ENCODE measurements around the gene FAM53A. TPM values are rescaled to one million over a fixed set of nuclear protein-coding genes. Genes with fewer than 3 reads are reported as not detected.
A peak's percentile ranks its signal among the peaks of the same experiment; 100 is the strongest.

FAM53A gene
- total and polyA plus RNA-seq, 2 donors (not counting 1 experiment from before 2014, with no cell fraction given) = 0.65 to 0.99 TPM

- no peak overlapping the region for H3K27ac ChIP-seq (ENCODE audit: insufficient read depth, low read length)
- no peak for DNase-seq (ENCODE audit: low read depth in 2 of 2)
- H3K4me3 ChIP-seq (replicated peaks in 1 of 4; ENCODE audit: control extremely low read depth in 1 of 4, insufficient read depth in 1 of 4, low read depth in 3 of 4, low read length in 4 of 4) = no peak overlapping the region
- no peaks in the 10 kb centered on the region for H4K20me1 ChIP-seq (ENCODE audit: control insufficient read depth, extremely low read depth, insufficient read depth, low read length)
- H2AFZ ChIP-seq (ENCODE audit: low read length) = no peak overlapping the region
- no peak overlapping the region for H3K9ac ChIP-seq (ENCODE audit: insufficient read depth, low read length)
- no peaks in the 10 kb centered on the region for H3K79me2 ChIP-seq (ENCODE audit: control insufficient read depth, insufficient read depth, low read length)
- no peaks in the 10 kb centered on the region for H3K4me1 ChIP-seq (ENCODE audit: control insufficient read depth, extremely low read depth, insufficient read depth, low read length)
- no peaks in the 10 kb centered on the region for H3K27me3 ChIP-seq (ENCODE audit: control insufficient read depth, insufficient read depth, low read length)
- TF ChIP-seq CTCF (conservative IDR thresholded peaks at IDR 0.05 in 1 of 2, IDR thresholded peaks at IDR 0.05 in 1 of 2; ENCODE audit: low read depth in 1 of 2, low read length in 2 of 2) = no peak
- TF ChIP-seq EZH2 (IDR thresholded peaks at IDR 0.05; ENCODE audit: low read length, missing control alignments) = no peak
- H3K4me2 ChIP-seq (ENCODE audit: extremely low read depth, insufficient read depth, low read length) = no peak overlapping the region
- peaks cover 21% of the 10 kb centered on the region for H3K36me3 ChIP-seq (ENCODE audit: control insufficient read depth, insufficient read depth, low read length)
- no peaks in the 10 kb centered on the region for H3K9me3 ChIP-seq (ENCODE audit: control insufficient read depth, insufficient read depth, low read depth, low read length)
Observed at GRCh38 chr4:1690698-1691097, 6.6 kb upstream of the FAM53A start.

GRCh38 chr4:1686440-1687036 lies 2.4 kb upstream of the FAM53A start:
- Histone ChIP-seq H2AFZ (ENCODE audit: low read length) (no peak overlapping the region), H3K36me3 (ENCODE audit: control insufficient read depth, insufficient read depth, low read length) (peaks cover 6% of the 10 kb centered on the region), H3K79me2 (ENCODE audit: control insufficient read depth, insufficient read depth, low read length) (no peaks in the 10 kb centered on the region), H3K9ac (ENCODE audit: insufficient read depth, low read length) (no peak overlapping the region), H3K4me2 (ENCODE audit: extremely low read depth, insufficient read depth, low read length) (no peak overlapping the region), H4K20me1 (ENCODE audit: control insufficient read depth, extremely low read depth, insufficient read depth, low read length) (no peaks in the 10 kb centered on the region), H3K27ac (ENCODE audit: insufficient read depth, low read length) (no peak overlapping the region), H3K4me1 (ENCODE audit: control insufficient read depth, extremely low read depth, insufficient read depth, low read length) (peaks cover 5% of the 10 kb centered on the region), H3K9me3 (ENCODE audit: control insufficient read depth, insufficient read depth, low read depth, low read length) (no peaks in the 10 kb centered on the region), H3K27me3 (ENCODE audit: control insufficient read depth, insufficient read depth, low read length) (no peaks in the 10 kb centered on the region), H3K4me3 (replicated peaks in 1 of 4; ENCODE audit: control extremely low read depth in 1 of 4, insufficient read depth in 1 of 4, low read depth in 3 of 4, low read length in 4 of 4) (no peak overlapping the region)
- DNase-seq (ENCODE audit: low read depth in 2 of 2) = no peak
- no peak for TF ChIP-seq CTCF (conservative IDR thresholded peaks at IDR 0.05 in 1 of 2, IDR thresholded peaks at IDR 0.05 in 1 of 2; ENCODE audit: low read depth in 1 of 2, low read length in 2 of 2)
- TF ChIP-seq EZH2 (IDR thresholded peaks at IDR 0.05; ENCODE audit: low read length, missing control alignments) = no peak

GRCh38 chr4:1685235-1686150 lies 1.4 kb upstream of the FAM53A start:
- peak overlapping the region in 1 of 4 experiments; percentile 46 for H3K4me3 ChIP-seq (replicated peaks in 1 of 4; ENCODE audit: control extremely low read depth in 1 of 4, insufficient read depth in 1 of 4, low read depth in 3 of 4, low read length in 4 of 4)
- no peak overlapping the region for H3K4me2 ChIP-seq (ENCODE audit: extremely low read depth, insufficient read depth, low read length)
- H3K79me2 ChIP-seq (ENCODE audit: control insufficient read depth, insufficient read depth, low read length) = no peaks in the 10 kb centered on the region
- no peaks in the 10 kb centered on the region for H3K27me3 ChIP-seq (ENCODE audit: control insufficient read depth, insufficient read depth, low read length)
- TF ChIP-seq CTCF (conservative IDR thresholded peaks at IDR 0.05 in 1 of 2, IDR thresholded peaks at IDR 0.05 in 1 of 2; ENCODE audit: low read depth in 1 of 2, low read length in 2 of 2) (no peak), EZH2 (IDR thresholded peaks at IDR 0.05; ENCODE audit: low read length, missing control alignments) (no peak)
- no peaks in the 10 kb centered on the region for H4K20me1 ChIP-seq (ENCODE audit: control insufficient read depth, extremely low read depth, insufficient read depth, low read length)
- peaks cover 5% of the 10 kb centered on the region for H3K4me1 ChIP-seq (ENCODE audit: control insufficient read depth, extremely low read depth, insufficient read depth, low read length)
- no peak for DNase-seq (ENCODE audit: low read depth in 2 of 2)
- H3K9me3 ChIP-seq (ENCODE audit: control insufficient read depth, insufficient read depth, low read depth, low read length) = no peaks in the 10 kb centered on the region
- no peak overlapping the region for H3K9ac ChIP-seq (ENCODE audit: insufficient read depth, low read length)
- H3K27ac ChIP-seq (ENCODE audit: insufficient read depth, low read length) = no peak overlapping the region
- H3K36me3 ChIP-seq (ENCODE audit: control insufficient read depth, insufficient read depth, low read length) = no peaks in the 10 kb centered on the region
- no peak overlapping the region for H2AFZ ChIP-seq (ENCODE audit: low read length)

Data from fibroblast of lung (primary cell).